Stimulated activated CD4-positive, alpha-beta T cell treated with anti-CD3 and anti-CD28 coated beads, Interleukin-4, amount 100 ng/mL, for 24 hours (primary cell): ENCODE data around the gene WSCD1.

Experiments
- DNase-seq: peaks from one replicate; pipeline ENCODE4 v3.0.0-alpha.2; 2020

WSCD1 gene

DNA sequence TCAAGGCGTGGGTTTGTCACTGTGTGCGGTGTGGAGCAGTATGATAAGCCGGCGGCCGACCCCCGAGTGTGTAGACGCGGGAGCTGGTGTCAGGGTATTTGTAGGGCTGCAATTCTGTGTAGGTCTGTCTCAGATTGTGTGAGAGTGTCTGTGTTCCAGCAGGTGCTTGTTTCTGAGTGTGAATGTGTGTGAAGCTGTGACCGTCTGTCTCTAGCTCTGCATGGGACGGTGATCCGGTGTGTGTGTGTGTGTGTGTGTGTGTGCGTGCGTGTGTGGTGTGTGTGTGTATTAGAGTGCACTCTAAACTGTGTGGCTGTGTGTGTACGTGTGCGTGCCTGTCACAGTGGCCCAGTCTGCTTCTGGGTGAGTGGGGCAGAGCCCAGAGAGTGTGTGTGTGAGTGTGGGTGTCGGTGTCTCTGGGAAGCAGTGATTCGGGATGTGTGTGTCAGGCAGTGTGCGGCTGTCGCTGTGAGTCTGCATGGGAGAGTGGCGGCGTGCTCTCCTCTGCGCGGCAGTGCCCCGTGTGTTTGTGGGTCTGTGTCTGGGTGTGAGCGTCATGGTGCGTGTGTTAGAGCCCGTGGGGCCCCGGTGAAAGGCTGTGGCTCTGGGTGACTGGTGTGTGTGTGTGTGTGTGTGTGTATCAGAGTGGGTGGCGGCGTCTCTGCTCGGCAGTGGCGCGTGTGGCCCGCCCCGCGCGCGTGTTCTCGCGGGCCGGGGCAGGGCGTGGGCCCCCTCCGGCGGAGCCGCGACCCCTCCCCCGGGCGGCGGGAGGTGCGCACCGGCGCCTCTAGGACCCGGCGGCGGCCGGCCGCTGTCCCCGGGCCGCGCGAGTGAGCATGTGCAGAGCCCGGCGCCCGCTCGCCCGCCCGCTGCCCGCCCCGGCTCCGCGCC, at the start of gene WSCD1:
Gene WSCD1, plus strand, starts transcription at position 841 of the 891 bp plus-strand sequence. CDS start 10,280 bp downstream, outside the sequence.
- no peak for DNase-seq

DNA sequence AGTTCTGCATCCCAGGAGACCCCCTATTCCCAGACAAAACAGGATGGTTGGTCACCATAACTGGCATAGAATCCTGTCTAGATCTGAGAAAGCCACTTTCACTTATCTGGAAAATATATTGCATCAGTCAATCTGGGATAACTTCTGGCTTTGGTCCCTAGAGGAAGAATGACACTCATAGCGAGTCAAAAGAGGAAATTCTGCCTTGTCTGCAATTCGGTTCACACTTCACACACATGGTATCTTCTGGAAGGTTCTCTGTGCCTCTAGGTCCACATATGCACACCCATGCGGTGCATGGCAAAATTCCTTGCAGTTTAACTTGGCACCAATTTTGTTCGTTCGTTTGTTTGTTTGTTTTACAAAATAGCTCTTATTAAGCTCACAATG, 49.2 kb upstream of the WSCD1 start:
- no peak for DNase-seq

DNA sequence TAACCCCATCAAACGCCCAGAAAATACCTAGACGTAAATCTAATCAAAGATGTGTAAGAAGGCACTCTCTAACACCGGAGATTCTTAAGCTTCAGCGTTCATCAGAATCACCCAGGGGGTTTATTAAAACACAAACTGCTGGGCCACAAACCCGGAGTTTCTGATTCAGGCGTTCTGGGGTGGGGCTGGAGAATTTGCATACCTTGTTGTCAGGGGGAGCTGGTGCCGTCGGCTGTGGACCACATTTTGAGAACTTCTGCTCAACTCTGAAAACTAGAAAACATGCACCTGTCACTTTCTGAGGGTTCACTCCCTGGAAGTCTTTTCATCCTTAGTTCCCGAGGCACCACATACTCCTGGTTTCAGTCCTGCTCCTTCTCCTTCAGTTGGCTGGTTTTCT, 48.6 kb upstream of the WSCD1 start:
- no peak for DNase-seq

DNA sequence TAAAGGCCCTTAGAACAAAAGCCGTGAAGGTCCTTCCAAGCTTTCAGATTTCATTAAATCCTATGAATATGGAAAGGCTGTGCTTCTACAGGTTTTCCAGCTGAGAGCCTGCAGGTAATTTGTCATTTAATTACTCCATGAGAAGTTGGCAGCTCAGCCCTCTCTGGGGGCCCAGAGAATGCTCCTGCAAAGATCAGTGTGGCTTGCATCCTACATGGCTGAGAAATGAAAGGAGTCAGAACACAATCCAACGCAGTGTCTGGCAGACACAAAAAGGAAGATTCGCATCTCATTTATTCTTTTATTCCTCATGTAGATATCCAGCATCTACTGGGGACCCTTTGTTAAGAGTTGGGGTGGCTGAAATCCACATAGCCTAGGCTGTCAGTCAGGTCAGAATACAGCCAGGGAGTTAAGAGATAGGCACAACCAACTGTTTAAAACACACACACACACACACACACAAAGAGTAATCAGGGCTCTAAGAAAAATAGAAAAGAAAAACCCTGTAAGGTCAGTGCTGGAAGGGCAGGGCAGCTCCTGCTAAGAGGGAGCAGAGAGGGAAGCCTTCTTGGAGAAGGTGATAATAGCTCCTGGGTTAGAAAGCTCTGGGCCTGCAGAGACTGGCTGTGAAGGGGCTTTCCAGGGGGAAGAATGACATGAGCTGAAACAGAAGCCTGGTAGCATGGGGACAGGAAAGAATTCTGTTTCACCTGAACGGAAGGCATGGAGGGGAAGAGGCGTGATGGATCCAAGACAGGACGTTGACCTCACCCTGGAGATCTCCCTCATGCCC, 46.9 kb upstream of the WSCD1 start:
- DNase-seq: no peak

DNA sequence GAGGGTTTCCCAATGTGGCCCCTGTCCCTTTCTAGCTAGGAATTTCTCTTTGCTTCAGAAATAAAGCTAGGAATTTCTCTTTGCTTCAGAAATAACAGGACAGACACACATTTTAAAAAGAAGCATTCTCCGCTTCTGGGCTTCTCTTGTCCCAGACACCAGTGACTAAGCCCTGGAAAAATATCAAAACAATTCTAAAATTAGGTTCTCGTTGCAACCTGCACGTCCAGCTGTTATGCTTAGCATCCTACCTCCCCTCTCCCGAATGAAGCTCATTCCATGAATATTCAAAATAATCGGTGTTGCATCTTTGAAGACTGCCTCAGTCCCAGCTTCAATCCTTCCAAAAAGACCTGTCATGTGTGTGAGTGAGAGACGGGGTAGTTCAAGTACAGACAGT, 45.6 kb upstream of the WSCD1 start:
- no peak for DNase-seq

DNA sequence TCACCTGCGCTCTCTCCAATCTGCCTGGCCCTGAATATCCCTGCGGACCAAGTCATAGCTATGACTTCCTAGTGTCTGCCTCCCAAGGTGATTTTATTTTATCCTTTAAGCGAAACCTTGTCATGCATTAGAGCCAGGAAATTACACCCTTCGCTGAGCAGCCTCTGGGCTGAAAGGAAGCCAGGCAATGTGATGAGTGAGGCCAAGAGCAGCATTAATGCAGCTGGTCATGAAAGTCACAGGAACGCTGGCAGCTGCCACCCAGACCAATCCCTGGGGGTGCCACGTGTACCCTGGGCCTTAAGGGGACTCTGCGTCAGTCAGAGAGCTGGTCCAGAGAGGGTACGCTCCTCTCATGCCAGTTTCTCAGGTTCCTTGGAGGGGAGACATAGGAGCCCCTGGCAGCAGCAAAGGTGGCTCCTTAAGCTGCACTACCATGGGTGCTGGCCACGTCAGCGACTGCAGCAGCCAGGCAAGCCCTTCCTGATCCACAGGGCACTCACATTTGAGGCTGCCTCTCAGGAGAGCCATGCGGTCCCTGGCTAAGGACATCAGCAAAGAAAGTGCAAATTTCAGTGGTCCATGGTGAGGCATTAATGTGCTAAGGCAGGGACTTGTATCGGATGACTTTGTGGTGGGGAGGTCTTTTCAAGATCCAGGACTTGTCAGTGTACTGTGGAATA, 42.7 kb upstream of the WSCD1 start:
- no peak for DNase-seq

DNA sequence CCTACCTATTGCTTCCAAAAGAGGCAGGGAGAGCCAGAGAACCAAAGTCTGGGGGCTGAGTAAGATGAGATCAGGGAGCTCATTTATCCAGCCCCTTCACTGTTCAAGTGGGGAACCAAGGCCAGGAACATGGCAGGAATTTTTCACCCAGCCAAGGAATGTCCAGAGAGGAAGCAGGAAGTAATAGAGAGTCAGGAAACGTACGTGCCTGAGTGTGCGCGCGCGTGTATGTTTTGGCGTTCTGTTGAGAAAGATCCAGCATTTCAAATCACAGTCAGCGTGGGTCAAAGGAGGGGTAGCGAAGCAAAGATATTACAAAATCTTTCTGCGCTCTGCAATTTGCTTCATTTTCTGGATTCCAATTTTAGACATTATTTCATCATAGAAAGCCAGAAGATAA, 41.9 kb upstream of the WSCD1 start:
- no peak for DNase-seq

DNA sequence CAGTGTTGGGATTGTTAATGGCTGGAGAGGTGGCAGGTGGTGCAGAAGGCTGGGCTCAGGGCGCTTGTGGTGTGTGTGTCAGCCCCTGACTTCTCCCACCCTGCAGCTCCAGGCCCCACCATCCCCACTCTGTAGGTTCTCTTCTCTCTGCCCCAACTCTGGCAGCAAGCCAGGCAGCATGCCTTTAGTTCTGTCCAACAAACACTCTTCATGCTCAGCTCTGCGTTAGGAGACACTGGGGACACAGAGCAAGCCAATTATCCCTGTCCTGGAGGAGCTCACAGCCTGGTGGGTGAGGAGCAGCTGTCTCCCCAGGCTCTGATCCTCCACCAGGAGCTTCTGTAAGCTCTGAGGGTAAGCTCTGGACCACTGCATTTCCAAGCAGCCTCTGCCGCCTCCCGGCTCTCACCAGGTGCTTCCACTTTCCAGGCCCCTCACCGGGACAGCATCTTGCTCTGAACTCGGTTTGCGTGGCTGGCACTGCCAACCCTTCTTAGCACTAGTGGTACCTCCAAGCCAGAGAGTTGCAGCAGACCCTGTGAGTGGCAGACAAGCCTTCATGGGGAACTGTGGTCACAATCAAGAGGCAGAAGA, 34.3 kb upstream of the WSCD1 start:
- DNase-seq: no peak

DNA sequence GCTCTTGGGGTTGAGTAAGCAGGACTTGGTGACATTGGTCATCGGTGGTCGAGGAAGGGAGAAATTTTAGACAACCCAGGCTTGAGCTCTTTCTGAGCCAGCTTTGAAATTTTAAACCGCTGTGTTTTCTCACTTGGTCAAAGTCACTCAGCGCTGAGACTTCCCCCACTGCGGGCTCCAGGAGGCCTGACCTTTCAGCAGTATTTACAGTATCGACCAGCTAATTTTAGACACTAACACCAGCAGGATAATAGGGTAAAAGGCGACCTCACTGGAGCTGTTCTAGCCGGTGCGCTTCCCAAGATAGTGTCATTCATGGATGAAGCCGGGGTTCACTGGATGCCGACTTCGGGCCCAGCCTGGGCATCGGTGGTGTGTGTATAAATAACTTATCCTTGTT, 29.7 kb upstream of the WSCD1 start:
- no peak for DNase-seq

DNA sequence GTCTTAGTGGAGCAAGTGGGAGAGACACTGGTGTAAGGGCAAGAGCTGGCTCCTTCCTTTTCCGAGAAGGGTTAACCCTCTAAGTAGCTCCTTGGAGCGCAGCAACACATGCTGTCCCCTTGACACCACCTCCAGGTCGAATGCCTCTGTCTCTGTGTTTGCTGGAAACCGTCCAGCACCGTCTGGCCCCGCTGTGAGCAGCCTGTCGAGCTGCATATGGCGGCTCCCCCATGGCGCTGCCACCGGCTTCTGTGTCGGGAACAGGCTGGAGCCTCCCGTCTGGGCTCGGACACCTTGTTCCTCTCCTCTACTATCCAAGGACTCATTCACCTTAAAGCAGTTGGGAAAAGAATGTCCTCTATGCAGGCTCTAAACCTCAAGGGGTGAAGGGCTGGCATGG, 28.9 kb upstream of the WSCD1 start:
- no peak for DNase-seq

DNA sequence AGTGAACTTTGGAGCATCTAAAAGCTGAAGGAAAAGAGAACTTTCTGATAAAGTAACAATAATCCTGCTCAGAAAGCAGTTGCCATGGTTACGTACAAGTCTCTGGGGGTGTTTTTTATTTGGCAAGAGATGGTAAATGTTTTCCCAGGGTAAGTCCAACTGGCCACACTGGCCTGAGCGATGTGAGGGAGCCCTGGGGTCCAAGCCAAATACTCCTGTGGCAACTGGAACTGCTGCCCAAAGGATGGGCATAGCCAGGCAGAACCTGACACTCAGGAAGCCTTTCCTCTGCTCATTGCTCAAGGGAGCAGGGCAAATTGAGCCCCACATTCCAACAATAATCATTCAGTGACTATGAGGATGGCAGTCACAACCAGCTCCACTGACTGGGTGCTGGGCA, 26.8 kb upstream of the WSCD1 start:
- DNase-seq: no peak

DNA sequence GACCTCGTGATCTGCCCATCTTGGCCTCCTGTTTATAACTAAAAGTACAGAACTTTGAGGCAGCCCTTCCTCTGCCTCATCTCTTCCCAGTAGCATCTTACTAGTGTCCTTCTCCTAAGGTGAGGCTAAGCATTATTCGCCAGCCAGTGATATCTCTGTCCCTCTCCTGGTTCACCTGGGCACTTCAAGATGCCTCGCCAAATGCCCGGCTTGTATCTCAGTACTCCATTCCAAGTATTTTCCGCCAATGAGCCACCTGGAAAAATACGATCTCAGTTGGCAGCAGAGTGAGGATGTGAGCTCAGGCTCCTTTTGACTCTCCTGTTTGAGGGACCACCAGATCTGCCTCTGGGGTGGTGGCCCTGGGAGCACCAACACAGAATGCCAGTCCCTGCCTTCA, 25.9 kb upstream of the WSCD1 start:
- no peak for DNase-seq

DNA sequence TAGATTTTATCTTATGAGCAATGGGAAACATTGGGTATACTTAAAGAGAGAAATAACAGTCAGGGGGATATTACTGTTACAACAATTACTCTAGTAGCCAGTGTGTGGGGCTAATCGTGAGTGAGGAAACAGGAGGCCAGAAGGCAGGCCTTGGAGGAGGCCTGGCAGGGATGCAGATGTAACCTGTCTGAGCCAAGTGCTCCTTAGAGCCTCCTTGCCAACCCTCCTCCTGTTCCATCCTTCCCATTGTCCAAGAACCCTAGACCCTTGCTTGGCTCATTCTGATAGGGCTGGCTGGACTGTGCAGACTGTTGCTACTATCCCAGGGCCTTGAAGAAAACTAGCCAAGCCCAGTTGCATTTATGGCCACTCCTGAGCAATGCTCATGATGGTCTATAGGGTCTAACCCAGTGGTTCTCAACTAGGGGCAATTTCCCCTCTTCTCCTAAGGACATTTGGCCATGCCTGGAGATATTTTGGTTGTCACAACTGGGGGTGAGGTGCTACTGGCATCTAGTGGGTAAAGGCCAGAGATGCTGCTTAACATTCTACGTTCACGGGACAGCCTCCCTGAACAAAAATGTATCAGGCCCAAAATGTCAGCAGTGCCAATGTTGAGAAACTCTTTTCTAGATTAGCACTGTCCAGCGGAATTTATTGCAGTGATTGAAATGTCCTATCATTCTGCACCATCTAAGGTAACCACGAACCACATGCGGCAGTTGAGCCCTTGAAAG, 24.4 kb upstream of the WSCD1 start:
- no peak for DNase-seq

DNA sequence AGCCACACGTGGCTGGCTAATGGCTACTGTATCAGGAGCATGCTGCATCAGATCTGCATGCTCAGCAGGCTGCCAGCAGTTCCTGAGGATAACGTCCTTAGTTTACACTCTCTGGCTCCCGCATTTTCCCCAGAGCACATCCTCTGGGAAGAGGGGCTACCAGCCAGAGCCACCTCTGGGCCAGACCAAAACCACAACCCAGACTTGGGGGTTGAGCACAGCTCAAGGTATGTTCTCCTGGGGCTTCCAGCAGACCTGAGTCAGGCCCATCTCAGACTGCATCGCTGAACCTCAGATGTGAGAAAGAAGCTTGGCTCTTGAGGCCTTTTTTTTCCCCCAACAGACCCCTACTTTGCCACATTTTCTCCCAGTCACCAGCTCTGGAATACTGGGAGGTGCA, 23.7 kb upstream of the WSCD1 start:
- no peak for DNase-seq

DNA sequence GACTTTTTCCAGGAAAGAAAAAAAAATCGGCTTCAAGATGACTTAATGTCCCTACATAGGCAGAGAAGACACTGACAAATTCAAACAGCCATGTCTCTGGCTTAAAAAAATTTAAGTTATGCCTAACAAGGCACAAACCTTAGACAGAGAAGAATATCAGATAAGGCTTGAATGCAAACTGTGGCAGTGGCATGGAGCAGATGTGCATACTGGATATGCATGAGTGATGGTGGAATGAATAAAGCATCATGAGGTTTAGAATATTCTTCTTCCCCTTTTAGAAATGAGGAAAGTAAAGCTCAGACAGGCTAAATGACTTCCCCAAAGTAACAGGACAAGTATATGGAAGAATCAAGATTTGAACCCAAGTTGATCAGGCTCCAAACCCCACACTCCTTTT, 23.2 kb upstream of the WSCD1 start:
- no peak for DNase-seq

DNA sequence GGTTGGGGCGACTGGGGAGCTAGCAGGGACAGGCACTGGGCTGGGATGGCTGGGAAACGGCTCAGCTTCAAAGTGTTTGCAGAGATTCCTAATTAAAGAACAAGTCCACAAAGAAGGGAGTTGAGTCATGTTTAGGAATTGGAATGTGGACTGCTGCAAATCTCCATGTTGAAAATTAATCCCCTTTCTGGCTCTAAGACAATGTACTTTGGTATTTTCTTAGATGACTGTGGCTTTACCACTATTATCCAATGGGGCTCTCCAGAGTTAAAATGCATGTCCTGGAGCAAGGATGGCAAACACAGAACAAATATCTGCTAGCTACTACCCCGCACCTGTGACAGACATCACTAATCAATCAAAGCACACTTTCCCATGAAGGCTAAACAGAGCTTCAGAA, 22.2 kb upstream of the WSCD1 start:
- no peak for DNase-seq

DNA sequence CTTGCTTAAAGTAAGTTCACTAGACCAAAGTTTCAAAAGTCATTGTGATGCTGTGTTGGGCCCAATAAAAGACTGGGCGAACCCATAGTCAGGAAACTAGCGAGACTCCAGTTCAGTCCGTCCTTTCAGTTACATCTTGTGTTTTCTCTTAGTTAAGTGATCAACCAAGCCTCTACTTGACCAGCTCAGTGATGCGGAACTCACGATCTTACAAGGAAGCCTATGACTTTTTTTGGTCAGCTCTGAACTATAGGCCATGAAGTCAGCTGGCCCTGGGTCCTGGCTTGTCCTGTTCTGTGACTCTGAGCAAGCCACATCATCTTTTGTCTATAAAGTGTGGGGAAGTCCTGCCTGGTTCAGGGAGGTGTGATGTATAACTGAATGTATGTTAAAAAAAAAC, 21.7 kb upstream of the WSCD1 start:
- no peak for DNase-seq

DNA sequence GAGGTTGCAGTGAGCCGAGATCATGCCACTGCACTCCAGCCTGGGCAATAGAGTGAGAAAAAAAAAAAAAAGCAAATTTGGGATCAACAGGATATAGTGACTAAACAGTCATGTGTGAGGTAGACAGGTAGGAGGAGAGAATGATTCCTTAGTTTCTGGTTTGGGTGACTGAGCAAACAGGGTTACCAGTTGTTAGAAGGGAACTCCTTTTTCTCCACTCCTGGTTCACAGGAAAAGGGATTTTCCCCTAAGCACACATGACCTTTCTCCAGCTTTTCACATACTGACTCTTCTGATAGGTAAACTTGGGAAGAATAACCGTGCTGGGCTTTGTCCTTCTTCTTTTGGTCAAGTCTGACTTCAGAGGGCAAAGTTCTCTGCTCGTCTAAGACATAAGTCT, 17.3 kb upstream of the WSCD1 start:
- DNase-seq: no peak

DNA sequence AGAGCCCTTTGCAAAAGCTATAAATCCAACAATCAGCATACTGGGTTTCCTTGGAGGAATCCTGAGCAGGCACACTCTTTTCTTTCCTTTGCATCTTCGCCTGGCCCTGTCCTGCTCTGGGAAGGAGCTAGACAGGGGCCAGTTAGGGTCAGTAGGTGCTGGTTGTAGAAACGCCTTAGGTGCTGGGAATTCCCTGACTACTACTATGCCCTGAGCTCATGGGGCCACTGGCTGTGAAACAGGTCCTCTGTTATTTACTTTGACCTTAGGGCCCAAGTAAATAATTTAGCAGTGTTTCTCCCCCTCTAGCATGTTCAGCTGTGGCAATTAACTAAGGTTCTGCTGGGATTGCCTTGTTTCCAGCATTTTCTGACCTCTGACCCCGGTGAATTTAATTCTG, 15.8 kb upstream of the WSCD1 start:
- no peak for DNase-seq

DNA sequence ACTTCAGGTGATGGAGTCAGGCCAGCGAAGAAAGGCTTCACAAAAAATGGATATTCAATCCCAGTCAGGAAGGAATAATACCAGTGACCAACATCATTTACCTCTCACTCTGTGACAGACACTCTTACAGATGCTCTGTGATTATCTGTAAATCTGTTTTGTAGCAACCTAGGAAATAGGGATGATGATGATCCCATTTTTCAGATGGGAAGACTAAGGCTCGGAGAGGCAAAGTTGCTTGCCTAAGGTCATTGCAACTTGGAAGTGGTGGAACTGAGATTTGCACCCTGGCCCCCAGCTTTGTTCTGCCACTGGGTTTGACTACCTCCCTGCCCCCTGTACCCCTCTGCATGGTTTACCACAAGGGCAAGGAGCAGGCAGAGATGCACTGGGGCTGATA, 14.1 kb upstream of the WSCD1 start:
- DNase-seq: no peak

DNA sequence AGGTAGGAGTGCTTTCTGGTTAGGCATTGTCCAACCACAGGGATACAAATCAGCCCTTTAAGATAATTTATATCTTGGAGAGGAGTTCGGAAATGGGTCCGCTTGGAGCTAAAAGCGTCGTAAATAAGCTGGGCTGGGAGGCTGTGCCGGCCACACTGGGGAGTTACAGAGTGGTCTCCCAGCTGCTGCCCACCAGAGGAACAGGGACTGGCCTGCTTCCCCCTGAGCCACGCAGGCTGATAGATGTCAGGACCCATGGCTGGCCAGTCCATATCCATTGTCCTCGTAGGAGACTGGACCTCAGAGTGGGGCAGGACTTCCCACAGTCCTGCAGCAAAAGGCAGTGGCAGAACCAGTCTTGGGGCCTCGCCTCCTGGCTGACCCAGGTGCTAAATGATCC, 12.6 kb upstream of the WSCD1 start:
- no peak for DNase-seq

DNA sequence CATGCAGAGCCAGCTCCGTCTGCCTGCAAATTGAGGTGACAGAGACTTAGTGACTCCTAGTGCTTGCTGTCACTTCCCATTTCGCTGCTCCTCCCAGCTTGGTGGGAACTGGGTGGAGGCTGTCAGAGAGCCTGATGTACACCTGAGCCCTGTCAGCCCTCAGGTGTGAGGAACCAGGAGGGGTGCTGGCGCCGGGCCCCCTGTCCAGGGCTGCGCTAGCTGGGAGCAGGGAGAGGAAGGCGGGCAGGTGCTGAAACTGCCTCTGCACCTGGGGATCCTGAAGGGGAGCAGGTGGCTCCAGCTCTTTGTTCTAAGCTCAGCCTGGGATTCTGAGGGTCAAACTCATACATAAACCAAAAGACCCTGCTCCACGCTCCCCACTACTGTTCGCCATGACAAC, 10.8 kb upstream of the WSCD1 start:
- no peak for DNase-seq

DNA sequence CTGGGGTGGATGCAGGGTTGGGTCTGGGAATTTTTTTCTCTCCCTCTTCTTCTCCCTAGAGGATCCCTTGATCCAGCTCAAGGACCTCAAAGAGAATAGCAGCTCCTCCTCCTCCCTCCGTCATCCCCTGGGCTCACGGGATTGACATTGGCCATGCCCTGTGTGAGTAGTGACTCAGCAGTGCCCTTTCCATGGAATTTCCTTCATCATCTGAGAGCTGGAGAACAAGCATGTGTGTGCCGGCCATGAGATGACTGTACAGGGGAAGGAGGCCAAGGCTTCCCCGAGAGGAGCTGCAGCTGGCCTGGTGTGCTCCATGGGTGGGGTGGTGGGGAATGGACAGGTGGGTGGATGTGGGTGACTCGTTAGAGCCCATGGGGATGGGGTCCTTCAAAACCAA, 8.9 kb upstream of the WSCD1 start:
- no peak for DNase-seq
